Cardiac muscle cell (in vitro differentiated cells and primary cell): ENCODE data around the gene SP3. TPM values are rescaled to one million over a fixed set of nuclear protein-coding genes. Genes with fewer than 3 reads are reported as not detected.
"Not testable (repeated sequence)": the region's sequence is repeated elsewhere in the genome, so short reads cannot be mapped to it uniquely, and the experiment has no call there.

Experiments used
- DNase-seq, 2 donors: peaks; one replicate each; pipeline versions ENCODE4 v3.0.0 to v3.0.0-alpha.2; 2010 to 2017; ENCODE audit warnings: low read depth in 1 of 2, low spot score in 1 of 2
- H3K27ac ChIP-seq: fragments of 200-600 bp; sonication (generic); 2 replicates; pipeline ENCODE4 v1.5.1; 2016
- H3K27me3 ChIP-seq: fragments of 200-600 bp; sonication (generic); 2 replicates; pipeline ENCODE4 v1.6.0; 2016; ENCODE audit warnings: control low read depth
- H3K36me3 ChIP-seq: fragments of 200-600 bp; sonication (generic); 2 replicates; pipeline ENCODE4 v1.5.1; 2016; ENCODE audit warnings: control low read depth
- H3K4me1 ChIP-seq: fragments of 200-600 bp; sonication (generic); 2 replicates; pipeline ENCODE4 v1.8.1; 2017; ENCODE audit warnings: low read depth, mild to moderate bottlenecking, mixed run types
- H3K4me3 ChIP-seq: fragments of 200-600 bp; sonication (generic); 2 replicates; pipeline ENCODE4 v1.5.1; 2016; ENCODE audit warnings: mild to moderate bottlenecking
- H3K9me3 ChIP-seq: fragments of 200-600 bp; sonication (generic); 2 replicates; pipeline ENCODE4 v1.5.1; 2017; ENCODE audit warnings: low read depth, mild to moderate bottlenecking, control low read depth
- polyA plus RNA-seq: library from polyadenylated mRNA; unstranded; fragments of >200 nt; fragmentation: Nextera tagmentation; extraction: Ambion mirVana; gene quantifications from 2 replicates; pipeline ENCODE4 v1.2.1, GENCODE V29; 2016
- total RNA-seq: library from RNA; depleted of rRNA; stranded (reverse); fragments of >200 nt; gene quantifications from 2 replicates; pipeline ENCODE4 v1.2.3, GENCODE V29; 2016
- TF ChIP-seq, protein P1 (sequence below): IDR thresholded peaks from 2 replicates; pipeline ENCODE4 v1.5.1; 2012; ENCODE audit warnings: low read depth, mild to moderate bottlenecking, low read length

Gene SP3
- total and polyA plus RNA-seq, 2 experiments from 2014 or later: 36.0 to 164 TPM

DNA sequence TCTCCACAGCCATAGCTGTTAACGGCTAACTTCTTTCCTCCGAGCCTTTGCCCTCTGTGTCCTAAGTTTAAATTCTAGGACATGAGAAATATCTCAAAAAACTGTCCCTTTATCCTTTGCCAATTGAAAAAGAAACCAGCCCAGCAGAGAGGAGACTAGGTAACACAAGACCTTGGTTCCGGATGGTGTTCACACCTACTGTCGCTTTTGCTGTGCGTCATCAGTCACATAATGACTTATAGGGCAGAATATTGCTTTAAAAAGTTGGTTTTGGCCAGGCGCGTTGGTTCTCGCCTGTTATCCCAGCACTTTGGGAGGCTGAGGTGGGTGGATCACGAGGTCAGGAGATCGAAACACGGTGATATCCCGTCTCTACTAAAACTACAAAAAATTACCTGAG lies 66.2 kb downstream of the SP3 start:
- DNase-seq: no peak
- TF ChIP-seq, protein P1, sequence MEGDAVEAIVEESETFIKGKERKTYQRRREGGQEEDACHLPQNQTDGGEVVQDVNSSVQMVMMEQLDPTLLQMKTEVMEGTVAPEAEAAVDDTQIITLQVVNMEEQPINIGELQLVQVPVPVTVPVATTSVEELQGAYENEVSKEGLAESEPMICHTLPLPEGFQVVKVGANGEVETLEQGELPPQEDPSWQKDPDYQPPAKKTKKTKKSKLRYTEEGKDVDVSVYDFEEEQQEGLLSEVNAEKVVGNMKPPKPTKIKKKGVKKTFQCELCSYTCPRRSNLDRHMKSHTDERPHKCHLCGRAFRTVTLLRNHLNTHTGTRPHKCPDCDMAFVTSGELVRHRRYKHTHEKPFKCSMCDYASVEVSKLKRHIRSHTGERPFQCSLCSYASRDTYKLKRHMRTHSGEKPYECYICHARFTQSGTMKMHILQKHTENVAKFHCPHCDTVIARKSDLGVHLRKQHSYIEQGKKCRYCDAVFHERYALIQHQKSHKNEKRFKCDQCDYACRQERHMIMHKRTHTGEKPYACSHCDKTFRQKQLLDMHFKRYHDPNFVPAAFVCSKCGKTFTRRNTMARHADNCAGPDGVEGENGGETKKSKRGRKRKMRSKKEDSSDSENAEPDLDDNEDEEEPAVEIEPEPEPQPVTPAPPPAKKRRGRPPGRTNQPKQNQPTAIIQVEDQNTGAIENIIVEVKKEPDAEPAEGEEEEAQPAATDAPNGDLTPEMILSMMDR: no peak
- H3K9me3 ChIP-seq: no peaks in the 10 kb centered on the region
- H3K27ac ChIP-seq: no peak overlapping the region
- no peaks in the 10 kb centered on the region for H3K27me3 ChIP-seq
- H3K36me3 ChIP-seq: no peaks in the 10 kb centered on the region
- peaks cover 6% of the 10 kb centered on the region for H3K4me1 ChIP-seq
- no peak overlapping the region for H3K4me3 ChIP-seq

DNA sequence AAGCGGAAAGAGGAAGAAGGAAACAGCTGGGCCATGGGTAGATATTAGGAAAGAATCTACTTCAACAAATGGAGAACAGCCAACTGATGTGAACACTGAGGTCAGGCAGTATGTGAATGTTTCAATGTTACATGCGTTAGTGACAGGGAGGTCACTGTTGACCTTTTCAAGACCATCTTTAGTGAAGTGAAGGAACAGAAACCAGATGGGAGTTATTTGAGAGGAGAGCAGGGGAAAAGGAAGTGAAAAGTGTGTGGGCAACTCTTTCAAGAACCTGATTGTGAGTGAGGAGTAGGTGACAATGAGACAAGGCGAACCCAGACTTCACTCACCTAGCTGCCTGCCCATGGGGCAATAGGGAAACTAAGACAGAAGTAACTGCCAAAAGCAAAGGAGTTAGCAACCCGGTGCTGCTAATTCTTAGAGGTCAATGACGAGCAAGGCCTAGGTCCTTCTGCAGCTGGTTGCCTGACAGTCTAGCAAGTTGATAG lies 67.0 kb downstream of the SP3 start:
- Histone ChIP-seq H3K4me3 (no peak overlapping the region), H3K36me3 (no peaks in the 10 kb centered on the region), H3K27ac (peak overlapping the region; percentile 17), H3K27me3 (no peaks in the 10 kb centered on the region), H3K4me1 (peaks cover 6% of the 10 kb centered on the region), H3K9me3 (no peaks in the 10 kb centered on the region)
- no peak for DNase-seq
- TF ChIP-seq, protein P1: no peak

DNA sequence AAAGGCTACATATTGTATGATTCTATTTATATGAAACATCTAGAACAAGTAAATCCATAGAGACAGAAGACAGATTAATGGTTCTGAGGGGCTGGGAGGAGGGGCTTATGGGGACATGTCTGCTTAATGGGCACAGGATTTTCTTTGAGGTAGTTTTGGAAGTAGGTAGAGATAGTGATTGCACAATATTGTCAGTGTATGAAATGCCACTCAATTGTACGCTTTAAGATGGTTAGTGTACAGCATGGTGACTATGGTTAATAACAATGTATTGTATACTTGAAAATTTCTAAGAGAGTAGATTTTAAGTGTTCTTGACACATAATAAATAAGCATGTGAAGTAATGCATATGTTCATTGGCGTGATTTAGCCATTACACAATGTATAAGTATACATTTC lies 68.4 kb downstream of the SP3 start:
- Histone ChIP-seq H3K4me1 (peaks cover 6% of the 10 kb centered on the region), H3K27me3 (no peaks in the 10 kb centered on the region), H3K27ac (no peak overlapping the region), H3K9me3 (no peaks in the 10 kb centered on the region), H3K36me3 (no peaks in the 10 kb centered on the region), H3K4me3 (no peak overlapping the region)
- TF ChIP-seq, protein P1: no peak
- no peak for DNase-seq

DNA sequence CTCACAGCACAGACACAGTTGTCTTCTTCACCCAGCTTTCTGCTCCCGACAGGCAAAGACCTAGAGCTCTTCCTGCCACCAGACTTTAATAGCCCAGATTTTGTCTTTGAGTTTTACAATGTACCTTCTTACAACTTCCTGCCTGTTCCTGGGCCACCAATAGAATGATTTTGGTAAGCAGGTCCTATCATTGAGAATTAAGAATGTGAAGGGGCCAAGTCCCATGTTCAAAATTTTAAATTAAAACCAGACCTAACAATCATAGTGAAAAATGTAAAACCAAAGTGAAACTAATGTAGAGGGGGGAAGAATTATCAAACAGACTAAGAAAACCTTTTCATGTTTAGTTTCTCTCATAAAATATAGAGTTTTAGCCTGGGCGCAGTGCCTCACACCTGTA lies 72.8 kb downstream of the SP3 start:
- DNase-seq: no peak
- H3K27ac ChIP-seq: no peak overlapping the region
- TF ChIP-seq, protein P1: no peak

DNA sequence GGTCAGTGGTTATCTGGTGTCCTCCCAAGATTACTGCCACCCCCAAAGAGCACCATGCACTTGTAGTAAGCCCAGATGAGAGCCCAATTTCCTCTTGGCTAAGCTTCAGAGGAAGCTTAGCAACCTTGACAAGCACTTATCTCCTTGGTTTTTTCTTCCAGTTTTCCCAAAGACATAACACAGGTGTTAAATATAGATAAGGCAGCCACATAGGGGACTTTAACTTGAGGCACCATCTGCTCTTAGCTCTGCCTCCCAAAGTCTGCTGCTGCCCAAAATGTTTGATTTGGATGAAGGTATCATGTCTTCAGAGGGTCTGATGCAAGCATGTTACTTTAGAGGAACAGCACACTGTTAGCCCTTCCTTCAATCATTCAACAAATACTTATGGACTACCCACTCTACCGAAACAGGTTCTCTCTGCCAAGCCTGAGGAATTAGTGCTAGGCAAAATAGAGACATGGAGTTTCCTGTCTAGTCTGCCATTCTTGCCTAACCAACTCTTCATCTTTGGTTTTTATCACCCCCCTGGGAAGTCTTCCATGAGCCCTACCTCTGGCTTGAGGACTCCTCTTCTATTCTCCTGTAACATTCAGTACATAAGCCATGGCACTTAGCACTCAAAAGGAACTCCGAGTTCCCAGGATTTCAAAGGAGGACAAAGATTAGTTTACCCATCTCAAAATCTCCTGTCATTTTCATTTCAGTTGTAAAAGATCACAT lies 73.7 kb downstream of the SP3 start:
- H3K4me3 ChIP-seq: no peak overlapping the region
- H3K36me3 ChIP-seq: no peaks in the 10 kb centered on the region
- DNase-seq: no peak
- H3K27ac ChIP-seq: no peak overlapping the region
- no peaks in the 10 kb centered on the region for H3K4me1 ChIP-seq
- TF ChIP-seq, protein P1: no peak
- no peaks in the 10 kb centered on the region for H3K9me3 ChIP-seq
- no peaks in the 10 kb centered on the region for H3K27me3 ChIP-seq

More for the DNA sequence above, 72.8 kb downstream of the SP3 start:
- Histone ChIP-seq H3K4me3 (no peak overlapping the region), H3K9me3 (no peaks in the 10 kb centered on the region), H3K36me3 (no peaks in the 10 kb centered on the region), H3K4me1 (no peaks in the 10 kb centered on the region), H3K27me3 (no peaks in the 10 kb centered on the region)

DNA sequence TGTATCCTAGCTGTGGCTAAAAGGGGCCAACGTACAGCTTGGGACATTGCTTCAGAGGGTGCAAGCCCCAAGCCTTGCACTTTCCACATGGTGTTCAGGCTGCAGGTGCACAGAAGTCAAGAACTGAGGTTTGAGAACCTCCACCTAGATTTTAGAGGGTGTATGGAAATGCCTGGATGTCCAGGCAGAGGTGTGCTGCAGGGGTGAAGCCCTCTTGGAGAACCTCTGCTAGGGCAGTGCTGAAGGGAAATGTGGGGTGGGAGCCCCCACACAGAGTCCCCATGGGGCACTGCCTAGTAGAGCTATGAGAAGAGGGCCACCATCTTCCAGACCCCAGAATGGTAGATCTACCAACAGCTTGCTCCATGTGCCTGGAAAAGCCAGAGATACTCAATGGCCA lies 75.7 kb downstream of the SP3 start:
- not testable (repeated sequence) for H3K4me3 ChIP-seq, DNase-seq, H3K9me3 ChIP-seq, H3K27ac ChIP-seq, H3K4me1 ChIP-seq, H3K27me3 ChIP-seq, H3K36me3 ChIP-seq
